ENCODE measurements around the gene IL17RC.

The IL17RC gene

DNA sequence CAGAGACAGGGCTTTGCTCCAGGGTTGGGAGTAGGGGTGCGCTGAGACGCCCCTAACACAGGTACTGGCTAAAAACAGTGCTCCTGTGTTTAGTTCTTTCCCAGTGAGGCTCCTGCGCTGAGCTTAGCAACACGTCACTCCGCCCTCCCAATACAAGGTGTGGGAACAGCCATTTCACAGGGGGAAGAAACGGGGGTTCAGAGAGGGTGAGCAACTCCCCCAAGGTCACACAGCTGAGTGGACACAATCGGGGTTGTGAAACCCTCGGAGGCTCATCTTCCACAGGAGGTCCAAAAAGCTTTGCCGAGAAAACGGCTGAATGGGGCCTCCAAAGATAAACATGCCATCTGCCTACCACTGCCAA, 34.7 kb downstream of the IL17RC start:
- TF ChIP-seq, protein P1, sequence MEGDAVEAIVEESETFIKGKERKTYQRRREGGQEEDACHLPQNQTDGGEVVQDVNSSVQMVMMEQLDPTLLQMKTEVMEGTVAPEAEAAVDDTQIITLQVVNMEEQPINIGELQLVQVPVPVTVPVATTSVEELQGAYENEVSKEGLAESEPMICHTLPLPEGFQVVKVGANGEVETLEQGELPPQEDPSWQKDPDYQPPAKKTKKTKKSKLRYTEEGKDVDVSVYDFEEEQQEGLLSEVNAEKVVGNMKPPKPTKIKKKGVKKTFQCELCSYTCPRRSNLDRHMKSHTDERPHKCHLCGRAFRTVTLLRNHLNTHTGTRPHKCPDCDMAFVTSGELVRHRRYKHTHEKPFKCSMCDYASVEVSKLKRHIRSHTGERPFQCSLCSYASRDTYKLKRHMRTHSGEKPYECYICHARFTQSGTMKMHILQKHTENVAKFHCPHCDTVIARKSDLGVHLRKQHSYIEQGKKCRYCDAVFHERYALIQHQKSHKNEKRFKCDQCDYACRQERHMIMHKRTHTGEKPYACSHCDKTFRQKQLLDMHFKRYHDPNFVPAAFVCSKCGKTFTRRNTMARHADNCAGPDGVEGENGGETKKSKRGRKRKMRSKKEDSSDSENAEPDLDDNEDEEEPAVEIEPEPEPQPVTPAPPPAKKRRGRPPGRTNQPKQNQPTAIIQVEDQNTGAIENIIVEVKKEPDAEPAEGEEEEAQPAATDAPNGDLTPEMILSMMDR (conservative IDR thresholded peaks at IDR 0.05; ENCODE audit: control insufficient read depth, insufficient read depth, low read depth, low read length): no peak
- DNase-seq (ENCODE audit: low read depth): no peak
- peak overlapping the region; percentile 55 for H3K4me3 ChIP-seq (ENCODE audit: control insufficient read depth, low read depth, low read length)

DNA sequence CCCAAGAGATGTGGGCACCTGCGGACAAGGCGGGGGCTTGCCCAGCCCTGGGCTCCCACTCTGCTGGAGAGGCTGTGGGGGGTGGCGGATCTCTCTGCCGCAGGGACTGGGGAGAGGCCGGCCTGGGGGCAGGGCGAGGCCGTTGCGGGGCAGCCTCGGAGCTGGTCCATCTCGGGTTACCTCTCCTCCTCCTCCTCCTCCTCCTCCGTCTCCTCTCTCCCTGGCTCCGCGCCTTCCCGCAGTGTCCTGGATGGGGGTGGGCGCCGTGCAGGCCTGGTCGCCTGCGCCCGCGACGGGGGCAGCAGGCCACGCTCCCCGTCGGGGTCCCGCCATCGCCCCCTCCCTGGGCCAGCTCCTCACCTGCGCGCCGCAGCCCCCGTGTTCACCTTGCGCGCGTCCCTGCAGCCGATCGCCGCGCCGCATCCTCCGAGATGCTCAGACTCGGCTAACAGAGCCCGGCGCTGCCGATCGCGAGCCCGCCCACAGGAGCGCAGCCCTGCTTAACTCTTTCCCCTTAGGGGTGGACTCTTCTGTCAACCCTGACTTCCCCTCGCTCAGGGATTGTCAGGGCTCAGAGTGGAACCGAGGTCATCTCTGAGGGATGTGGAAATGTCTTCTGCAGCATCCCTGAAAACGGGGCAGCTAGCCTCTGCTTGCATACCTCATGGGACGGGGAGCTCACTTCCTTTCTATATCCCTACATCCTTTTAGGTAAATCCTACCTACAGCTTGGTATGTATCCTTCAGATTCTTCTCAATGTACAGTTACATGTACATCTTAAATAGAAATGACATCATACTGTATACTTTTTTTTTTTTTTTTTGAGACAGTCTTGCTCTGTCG, 35.3 kb downstream of the IL17RC start, which contains the start of gene PRRT3:
Gene PRRT3 (minus strand): TSS at position 447 of the 844 bp plus-strand sequence. CDS start 2,293 bp downstream, outside the sequence.
- TF ChIP-seq, protein P1 (conservative IDR thresholded peaks at IDR 0.05; ENCODE audit: control insufficient read depth, insufficient read depth, low read depth, low read length): no peak
- peak; percentile 35 for DNase-seq (ENCODE audit: low read depth)
- H3K4me3 ChIP-seq (ENCODE audit: control insufficient read depth, low read depth, low read length): peak within 1 kb of the TSS; percentile 55

DNA sequence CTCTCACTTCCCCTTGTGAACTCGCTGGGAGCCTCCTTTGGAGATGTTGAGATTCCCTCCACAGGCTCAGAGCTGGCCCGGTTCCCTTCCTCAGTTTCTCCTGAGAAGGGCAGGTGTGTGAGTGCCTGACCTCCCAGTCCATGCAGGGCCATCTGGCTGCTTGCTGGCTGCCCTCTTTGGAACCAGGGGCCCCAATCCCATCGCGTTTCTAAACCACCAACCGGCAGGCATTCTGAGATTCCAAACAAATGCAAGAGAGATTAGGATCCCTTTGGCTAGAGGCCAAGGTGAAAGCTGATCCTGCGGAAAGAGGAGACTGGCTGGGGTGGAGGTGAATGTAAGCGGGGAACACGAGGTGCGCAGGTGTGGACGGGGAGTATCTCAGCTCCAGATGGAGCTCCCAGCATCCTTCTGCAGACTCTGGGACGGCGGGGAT, 38.2 kb downstream of the IL17RC start:
- TF ChIP-seq, protein P1 (conservative IDR thresholded peaks at IDR 0.05; ENCODE audit: control insufficient read depth, insufficient read depth, low read depth, low read length): no peak
- H3K4me3 ChIP-seq (ENCODE audit: control insufficient read depth, low read depth, low read length): no peak overlapping the region
- DNase-seq (ENCODE audit: low read depth): no peak

DNA sequence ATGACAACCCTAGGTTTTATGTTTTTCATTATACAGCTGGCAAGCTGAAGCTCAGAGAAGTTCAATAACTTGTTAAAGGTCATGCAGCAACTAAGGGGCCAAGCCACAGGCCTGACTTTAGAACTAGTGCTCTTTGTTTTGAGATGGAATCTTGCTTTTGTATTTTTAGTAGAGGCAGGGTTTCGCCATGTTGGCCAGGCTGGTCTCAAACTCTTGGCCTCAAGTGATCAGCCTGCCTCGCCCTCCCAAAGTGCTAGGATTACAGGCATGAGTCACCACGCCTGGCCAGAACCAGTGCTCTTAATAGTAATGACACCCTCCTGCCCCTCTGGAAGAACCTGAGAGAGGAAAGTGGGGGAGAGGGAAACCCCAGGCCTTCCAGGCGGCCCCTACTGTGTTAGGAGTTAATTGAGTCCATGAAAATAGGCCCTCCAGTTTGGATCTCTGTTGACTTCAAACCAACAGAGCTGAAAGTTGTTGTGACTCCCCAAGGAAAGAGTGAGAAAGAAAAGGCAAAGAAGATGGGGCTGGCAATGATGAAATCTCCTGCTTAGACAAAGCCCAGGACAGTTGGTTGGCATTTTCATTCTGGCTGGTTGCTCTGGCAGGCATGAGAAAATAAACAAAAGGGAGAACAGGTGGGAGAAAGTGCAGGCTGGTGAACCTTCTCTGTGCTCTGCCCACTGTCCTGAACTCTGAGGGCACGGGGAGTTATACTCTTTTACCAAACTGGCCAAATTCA, 38.9 kb downstream of the IL17RC start:
- DNase-seq (ENCODE audit: low read depth): no peak
- TF ChIP-seq, protein P1 (conservative IDR thresholded peaks at IDR 0.05; ENCODE audit: control insufficient read depth, insufficient read depth, low read depth, low read length): no peak
- H3K4me3 ChIP-seq (ENCODE audit: control insufficient read depth, low read depth, low read length): no peak overlapping the region

DNA sequence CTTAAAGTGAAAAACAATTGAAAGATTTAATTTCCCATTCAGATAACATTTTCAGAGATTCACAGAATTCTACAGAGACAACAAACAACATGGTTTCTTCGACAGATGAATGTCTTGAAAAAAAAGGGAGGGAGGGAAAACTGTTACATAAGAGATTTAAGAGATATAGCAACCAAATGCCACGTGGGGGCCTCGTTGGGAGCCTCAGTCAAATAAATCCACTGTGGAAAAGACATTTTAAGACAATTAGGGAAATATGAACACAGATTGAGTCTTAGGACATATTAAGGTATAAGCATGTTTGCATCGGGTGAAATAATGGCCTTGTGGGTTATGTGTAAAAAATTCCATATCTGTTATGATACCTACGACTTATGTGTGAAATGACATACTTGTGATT, 40.3 kb downstream of the IL17RC start:
- no peak overlapping the region for H3K4me3 ChIP-seq (ENCODE audit: control insufficient read depth, low read depth, low read length)
- TF ChIP-seq, protein P1 (conservative IDR thresholded peaks at IDR 0.05; ENCODE audit: control insufficient read depth, insufficient read depth, low read depth, low read length): peak; percentile 23
- DNase-seq (ENCODE audit: low read depth): no peak

DNA sequence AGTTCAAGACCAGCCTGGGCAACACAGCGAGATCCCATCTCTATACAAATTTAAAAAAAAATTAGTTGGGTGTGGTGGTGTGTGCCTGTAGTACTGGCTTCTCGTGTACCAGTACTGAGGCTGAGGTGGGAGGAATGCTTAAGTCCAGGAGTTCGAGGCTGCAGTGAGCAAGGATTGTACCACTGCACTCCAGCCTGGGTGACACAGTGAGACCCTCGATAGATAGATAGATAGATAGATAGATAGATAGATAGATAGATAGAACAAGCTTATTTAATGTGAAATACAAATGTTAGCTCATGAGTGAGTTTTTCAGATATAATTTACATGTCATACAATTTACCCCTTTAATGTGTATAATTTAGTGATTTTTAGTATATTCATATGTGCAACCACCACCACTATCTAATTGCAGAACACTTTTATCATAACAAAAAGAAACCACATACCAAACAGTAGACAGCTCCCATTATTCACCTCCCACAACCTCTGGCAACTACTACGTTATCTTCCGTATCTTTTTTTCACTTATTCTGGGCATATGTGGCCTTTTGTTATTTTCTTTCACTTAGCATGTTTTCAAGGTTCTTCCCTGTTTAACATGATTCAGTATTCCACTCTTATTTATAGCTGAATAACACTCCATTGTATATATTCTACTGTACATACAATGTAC, 48.4 kb downstream of the IL17RC start:
- TF ChIP-seq, protein P1 (conservative IDR thresholded peaks at IDR 0.05; ENCODE audit: control insufficient read depth, insufficient read depth, low read depth, low read length): no peak
- no peak overlapping the region for H3K4me3 ChIP-seq (ENCODE audit: control insufficient read depth, low read depth, low read length)
- DNase-seq (ENCODE audit: low read depth): no peak

Measured in fibroblast of mammary gland (primary cell).